ENCODE data around the gene NUP205. TPM values are rescaled to one million over a fixed set of nuclear protein-coding genes. Genes with fewer than 3 reads are reported as not detected.

Gene NUP205
- total RNA-seq, 2 donors from 2014 or later, result 118 to 129 TPM

DNA sequence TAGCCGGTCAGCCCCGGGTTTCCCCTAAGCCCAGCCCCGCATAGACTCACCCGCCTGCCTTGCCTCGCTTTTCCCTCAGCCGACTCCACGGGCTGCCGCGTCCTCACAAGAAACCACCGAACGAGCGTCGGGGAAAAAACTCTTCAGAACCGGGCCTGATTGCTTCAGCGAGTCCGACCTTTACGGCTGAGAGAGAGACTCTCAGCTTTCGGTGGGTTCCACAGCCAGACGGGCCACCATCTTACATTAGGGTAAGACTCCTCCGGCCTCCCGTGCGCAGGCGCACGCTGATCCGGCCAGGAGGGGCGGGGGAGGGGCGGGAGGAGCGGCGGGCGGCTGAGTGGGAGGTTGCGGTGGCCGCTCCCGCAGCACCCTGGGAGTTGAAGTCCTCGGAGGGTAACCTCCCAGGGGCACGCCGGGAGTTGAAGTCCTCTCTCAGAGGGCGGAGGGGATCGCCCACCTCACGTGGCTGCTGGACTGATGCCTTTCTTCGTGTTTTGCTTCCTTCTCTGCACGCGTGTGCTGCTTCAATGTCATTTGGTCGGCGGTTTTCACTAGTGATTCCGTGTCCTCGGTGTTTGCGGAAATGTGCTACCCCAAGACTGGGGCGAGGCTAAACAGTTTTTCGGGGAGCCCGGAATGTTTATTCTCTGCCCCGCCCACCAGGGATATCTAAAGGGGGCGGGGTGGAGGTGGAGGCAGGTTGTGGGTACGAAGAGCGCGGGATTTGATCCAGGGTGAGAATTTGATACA is 47.7 kb upstream of the NUP205 start, which contains the start of gene CNOT4:
CNOT4 (minus strand) TSS at position 264 of the 753 bp plus-strand sequence. CDS start 71,771 bp downstream, outside the sequence.
- Histone ChIP-seq H3K4me3 (ENCODE audit: low read length) (peak within 1 kb of the TSS; percentile 95), H3K27me3 (ENCODE audit: control insufficient read depth, insufficient read depth, low read length, poor library complexity, severe bottlenecking) (peaks cover 13% of the 10 kb centered on the region), H3K9me3 (ENCODE audit: control insufficient read depth, low read length) (no peaks in the 10 kb centered on the region), H3K9ac (ENCODE audit: extremely low read depth, low read length, poor library complexity, severe bottlenecking) (peak within 1 kb of the TSS; percentile 93), H3K27ac (ENCODE audit: low read depth, low read length) (peak within 1 kb of the TSS; percentile 90), H3K36me3 (ENCODE audit: control insufficient read depth, insufficient read depth, low read length) (no peaks in the 10 kb centered on the region), H3K4me1 (ENCODE audit: control insufficient read depth, insufficient read depth, low read length) (peaks cover 9% of the 10 kb centered on the region)
- Mint-ChIP-seq H3K27me3 (ENCODE audit: insufficient read depth) (no peaks in the 10 kb centered on the region), H3K4me3 (no peak within 1 kb of the TSS), H3K4me1 (peaks cover 9% of the 10 kb centered on the region), H3K9me3 (no peaks in the 10 kb centered on the region), H3K27ac (no peak within 1 kb of the TSS), H3K36me3 (ENCODE audit: low read depth) (peaks cover under 1% of the 10 kb centered on the region)
- 0% methylated on average over 17 to 55 of the region's 55 CpGs for WGBS, 2 experiments (ENCODE audit: insufficient coverage in 1 of 2, insufficient read length in 1 of 2)
- DNase-seq, result peak; percentile 99
- TF ChIP-seq, protein P1, sequence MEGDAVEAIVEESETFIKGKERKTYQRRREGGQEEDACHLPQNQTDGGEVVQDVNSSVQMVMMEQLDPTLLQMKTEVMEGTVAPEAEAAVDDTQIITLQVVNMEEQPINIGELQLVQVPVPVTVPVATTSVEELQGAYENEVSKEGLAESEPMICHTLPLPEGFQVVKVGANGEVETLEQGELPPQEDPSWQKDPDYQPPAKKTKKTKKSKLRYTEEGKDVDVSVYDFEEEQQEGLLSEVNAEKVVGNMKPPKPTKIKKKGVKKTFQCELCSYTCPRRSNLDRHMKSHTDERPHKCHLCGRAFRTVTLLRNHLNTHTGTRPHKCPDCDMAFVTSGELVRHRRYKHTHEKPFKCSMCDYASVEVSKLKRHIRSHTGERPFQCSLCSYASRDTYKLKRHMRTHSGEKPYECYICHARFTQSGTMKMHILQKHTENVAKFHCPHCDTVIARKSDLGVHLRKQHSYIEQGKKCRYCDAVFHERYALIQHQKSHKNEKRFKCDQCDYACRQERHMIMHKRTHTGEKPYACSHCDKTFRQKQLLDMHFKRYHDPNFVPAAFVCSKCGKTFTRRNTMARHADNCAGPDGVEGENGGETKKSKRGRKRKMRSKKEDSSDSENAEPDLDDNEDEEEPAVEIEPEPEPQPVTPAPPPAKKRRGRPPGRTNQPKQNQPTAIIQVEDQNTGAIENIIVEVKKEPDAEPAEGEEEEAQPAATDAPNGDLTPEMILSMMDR (conservative IDR thresholded peaks at IDR 0.05), result no peak

DNA sequence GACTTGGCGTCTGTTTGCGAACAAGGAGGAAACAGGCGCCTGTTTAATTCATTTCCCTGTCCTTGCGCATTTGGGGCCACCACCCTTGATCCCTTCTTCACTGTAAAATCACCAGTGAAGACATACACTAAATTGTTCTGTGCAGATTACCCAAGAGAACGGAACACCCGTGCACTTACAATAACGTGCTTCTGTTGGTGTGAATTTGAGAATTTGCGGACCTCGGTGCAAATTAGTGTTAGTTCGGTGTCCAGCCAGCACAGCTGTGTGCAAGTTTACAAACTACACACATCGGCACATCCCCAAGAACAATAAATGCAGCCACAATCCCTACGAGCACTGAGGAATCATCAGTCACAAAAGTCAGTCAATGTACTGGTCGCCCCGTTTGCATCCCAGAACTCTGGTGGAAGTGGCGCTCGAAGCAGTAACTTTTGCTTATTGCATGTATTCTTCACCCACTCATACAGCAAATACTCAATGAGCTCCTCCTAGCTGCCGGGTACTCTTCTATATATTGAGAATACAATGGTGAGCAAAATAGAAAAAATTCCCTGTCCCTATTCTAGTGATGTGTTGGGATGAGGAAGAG is 47.0 kb upstream of the NUP205 start:
- H3K36me3 Mint-ChIP-seq (ENCODE audit: low read depth), result no peaks in the 10 kb centered on the region
- H3K4me1 Mint-ChIP-seq, result peaks cover 9% of the 10 kb centered on the region
- peaks cover 9% of the 10 kb centered on the region for H3K4me1 ChIP-seq (ENCODE audit: control insufficient read depth, insufficient read depth, low read length)
- no peak overlapping the region for H3K4me3 Mint-ChIP-seq
- no peak for DNase-seq
- peaks cover 20% of the 10 kb centered on the region for H3K27me3 ChIP-seq (ENCODE audit: control insufficient read depth, insufficient read depth, low read length, poor library complexity, severe bottlenecking)
- H3K9me3 Mint-ChIP-seq, result no peaks in the 10 kb centered on the region
- H3K4me3 ChIP-seq (ENCODE audit: low read length), result peak overlapping the region; percentile 95
- TF ChIP-seq, protein P1 (conservative IDR thresholded peaks at IDR 0.05), result no peak
- no peak overlapping the region for H3K27ac ChIP-seq (ENCODE audit: low read depth, low read length)
- H3K9me3 ChIP-seq (ENCODE audit: control insufficient read depth, low read length), result no peaks in the 10 kb centered on the region
- H3K27ac Mint-ChIP-seq, result no peak overlapping the region
- H3K9ac ChIP-seq (ENCODE audit: extremely low read depth, low read length, poor library complexity, severe bottlenecking), result peak overlapping the region; percentile 43
- H3K27me3 Mint-ChIP-seq (ENCODE audit: insufficient read depth), result no peaks in the 10 kb centered on the region
- no peaks in the 10 kb centered on the region for H3K36me3 ChIP-seq (ENCODE audit: control insufficient read depth, insufficient read depth, low read length)
- 19 to 23% methylated on average over 15 to 17 of the region's 17 CpGs for WGBS, 2 experiments (ENCODE audit: insufficient coverage in 1 of 2, insufficient read length in 1 of 2)

DNA sequence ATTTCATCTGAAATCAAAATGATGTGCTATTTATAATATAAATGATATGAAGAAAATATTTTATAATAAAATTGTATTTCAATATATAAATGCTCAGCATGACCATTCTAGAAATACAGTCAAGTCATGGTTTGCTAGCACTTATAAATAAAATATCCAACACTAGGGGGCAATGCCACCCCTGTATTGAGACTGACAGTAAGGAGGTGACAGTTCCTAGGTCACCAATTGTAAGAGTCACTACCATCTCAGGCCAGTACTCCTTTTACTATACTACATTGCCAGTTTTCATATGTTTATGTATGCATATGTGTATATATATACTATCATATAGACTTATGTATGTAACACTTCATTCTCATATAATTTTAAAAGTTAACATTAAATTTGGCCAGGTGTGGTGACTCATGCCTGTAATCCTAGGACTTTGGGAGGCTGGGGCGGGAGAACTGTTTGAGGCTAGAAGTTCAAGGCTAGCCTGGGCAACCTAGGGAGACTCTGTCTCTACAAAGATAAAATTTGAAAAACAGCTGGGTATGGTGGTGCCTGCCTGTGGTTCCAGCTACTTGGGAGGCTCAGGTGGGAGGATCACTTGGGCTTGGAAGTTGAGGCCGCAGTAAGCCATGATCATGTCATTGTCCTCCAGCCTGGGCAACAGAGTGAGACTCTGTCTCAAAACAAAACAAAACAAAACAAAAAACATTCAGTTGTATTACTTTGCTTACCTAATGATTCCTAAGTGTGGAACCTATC is 45.4 kb upstream of the NUP205 start:
- no peak for DNase-seq
- 96% methylated on average over 2 of the region's 2 CpGs; no CpG with 5 or more reads in 1 of the 2 experiments for WGBS, 2 experiments (ENCODE audit: insufficient coverage in 1 of 2, insufficient read length in 1 of 2)
- TF ChIP-seq, protein P1 (conservative IDR thresholded peaks at IDR 0.05), result peak; percentile 84
- H3K27ac ChIP-seq (ENCODE audit: low read depth, low read length), result no peak overlapping the region
- Mint-ChIP-seq H3K27me3 (ENCODE audit: insufficient read depth) (peaks cover 4% of the 10 kb centered on the region), H3K4me1 (peaks cover 10% of the 10 kb centered on the region), H3K4me3 (no peak overlapping the region), H3K36me3 (ENCODE audit: low read depth) (no peaks in the 10 kb centered on the region), H3K9me3 (no peaks in the 10 kb centered on the region), H3K27ac (no peak overlapping the region)
- no peak overlapping the region for H3K4me3 ChIP-seq (ENCODE audit: low read length)
- no peaks in the 10 kb centered on the region for H3K36me3 ChIP-seq (ENCODE audit: control insufficient read depth, insufficient read depth, low read length)
- H3K9me3 ChIP-seq (ENCODE audit: control insufficient read depth, low read length), result no peaks in the 10 kb centered on the region
- H3K9ac ChIP-seq (ENCODE audit: extremely low read depth, low read length, poor library complexity, severe bottlenecking), result no peak overlapping the region
- H3K27me3 ChIP-seq (ENCODE audit: control insufficient read depth, insufficient read depth, low read length, poor library complexity, severe bottlenecking), result peaks cover 29% of the 10 kb centered on the region
- H3K4me1 ChIP-seq (ENCODE audit: control insufficient read depth, insufficient read depth, low read length), result peaks cover 9% of the 10 kb centered on the region
